Measurements from ENCODE around the gene SGCG. TPM values are rescaled to one million over a fixed set of nuclear protein-coding genes. Genes with fewer than 3 reads are reported as not detected.

SGCG gene
- total RNA-seq, 1 experiment from 2014 or later, result not detected

- Histone ChIP-seq H2BK120ac (ENCODE audit: low read depth, low read length, poor library complexity, severe bottlenecking) (no peak overlapping the region), H4K20me1 (ENCODE audit: control insufficient read depth, insufficient read depth, insufficient read length) (no peaks in the 10 kb centered on the region), H3K4me1 (ENCODE audit: insufficient read depth, low read length) (no peaks in the 10 kb centered on the region), H2AFZ (ENCODE audit: low read length) (no peak overlapping the region), H2BK5ac (ENCODE audit: insufficient read length, low read length) (no peak overlapping the region), H3K56ac (ENCODE audit: insufficient read length, low read depth, low read length) (no peak overlapping the region), H2BK15ac (ENCODE audit: low read depth, low read length) (no peak overlapping the region), H3K14ac (ENCODE audit: insufficient read depth, low read length) (no peak overlapping the region), H3K79me2 (ENCODE audit: insufficient read depth, low read length) (no peaks in the 10 kb centered on the region), H3K23ac (ENCODE audit: insufficient read length, low read depth, low read length) (no peak overlapping the region), H3K18ac (ENCODE audit: insufficient read length, low read depth, low read length) (no peak overlapping the region), H3K27ac (ENCODE audit: insufficient read length, low read depth, low read length) (no peak overlapping the region), H3K4ac (ENCODE audit: low read depth, low read length) (no peak overlapping the region), H3K4me2 (ENCODE audit: insufficient read depth, insufficient read length, low read length) (no peak overlapping the region), H3K9ac (ENCODE audit: extremely low read depth, insufficient read length, low read length) (no peak overlapping the region), H3K79me1 (ENCODE audit: insufficient read depth, low read depth, low read length, poor library complexity, severe bottlenecking) (no peaks in the 10 kb centered on the region), H3K9me3 (ENCODE audit: control insufficient read depth, low read depth, low read length) (peaks cover 15% of the 10 kb centered on the region), H4K8ac (replicated peaks; ENCODE audit: insufficient read length, low read depth, low read length) (no peak overlapping the region), H3K27me3 (ENCODE audit: insufficient read depth, low read length) (no peaks in the 10 kb centered on the region), H2BK20ac (ENCODE audit: low read depth, low read length, poor library complexity, severe bottlenecking) (no peak overlapping the region), H3T11ph (ENCODE audit: low read length) (no peak overlapping the region), H2BK12ac (ENCODE audit: insufficient read length, low read depth, low read length) (no peak overlapping the region), H4K91ac (ENCODE audit: insufficient read length, low read depth, low read length) (no peak overlapping the region), H3K23me2 (ENCODE audit: insufficient read length, low read depth, low read length, poor library complexity, severe bottlenecking) (no peaks in the 10 kb centered on the region), H4K5ac (ENCODE audit: insufficient read length, low read depth, low read length) (no peak overlapping the region), H2AK5ac (ENCODE audit: insufficient read length, low read length) (no peak overlapping the region)
- Mint-ChIP-seq H3K9me3 (peaks cover 38 to 45% of the 10 kb centered on the region in 2 experiments), H3K27me3 (ENCODE audit: low read depth) (no peaks in the 10 kb centered on the region), H3K27ac (no peak overlapping the region), H3K36me3 (ENCODE audit: insufficient read depth in 1 of 3, low read depth in 3 of 3) (peaks cover 48 to 58% (median 51%) of the 10 kb centered on the region in 3 experiments), H3K4me1 (no peaks in the 10 kb centered on the region), H3K4me3 (no peak overlapping the region)
- no peak for DNase-seq
- no CpG with 5 or more reads among the region's 6 CpGs for WGBS (ENCODE audit: extremely low coverage, insufficient read length, low lambda C conversion rate)
- TF ChIP-seq, protein P1, sequence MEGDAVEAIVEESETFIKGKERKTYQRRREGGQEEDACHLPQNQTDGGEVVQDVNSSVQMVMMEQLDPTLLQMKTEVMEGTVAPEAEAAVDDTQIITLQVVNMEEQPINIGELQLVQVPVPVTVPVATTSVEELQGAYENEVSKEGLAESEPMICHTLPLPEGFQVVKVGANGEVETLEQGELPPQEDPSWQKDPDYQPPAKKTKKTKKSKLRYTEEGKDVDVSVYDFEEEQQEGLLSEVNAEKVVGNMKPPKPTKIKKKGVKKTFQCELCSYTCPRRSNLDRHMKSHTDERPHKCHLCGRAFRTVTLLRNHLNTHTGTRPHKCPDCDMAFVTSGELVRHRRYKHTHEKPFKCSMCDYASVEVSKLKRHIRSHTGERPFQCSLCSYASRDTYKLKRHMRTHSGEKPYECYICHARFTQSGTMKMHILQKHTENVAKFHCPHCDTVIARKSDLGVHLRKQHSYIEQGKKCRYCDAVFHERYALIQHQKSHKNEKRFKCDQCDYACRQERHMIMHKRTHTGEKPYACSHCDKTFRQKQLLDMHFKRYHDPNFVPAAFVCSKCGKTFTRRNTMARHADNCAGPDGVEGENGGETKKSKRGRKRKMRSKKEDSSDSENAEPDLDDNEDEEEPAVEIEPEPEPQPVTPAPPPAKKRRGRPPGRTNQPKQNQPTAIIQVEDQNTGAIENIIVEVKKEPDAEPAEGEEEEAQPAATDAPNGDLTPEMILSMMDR (conservative IDR thresholded peaks at IDR 0.05), result no peak
These were observed 149.6 kb downstream of the SGCG start for GRCh38 chr13:23330356-23330755.

Measured in H9 (cell line).